Measurements from ENCODE around the gene MAML1. TPM values are rescaled to one million over a fixed set of nuclear protein-coding genes. Genes with fewer than 3 reads are reported as not detected.

MAML1 gene
- total and polyA plus RNA-seq, 2 experiments from 2014 or later, result 7.5 to 15.9 TPM

DNA sequence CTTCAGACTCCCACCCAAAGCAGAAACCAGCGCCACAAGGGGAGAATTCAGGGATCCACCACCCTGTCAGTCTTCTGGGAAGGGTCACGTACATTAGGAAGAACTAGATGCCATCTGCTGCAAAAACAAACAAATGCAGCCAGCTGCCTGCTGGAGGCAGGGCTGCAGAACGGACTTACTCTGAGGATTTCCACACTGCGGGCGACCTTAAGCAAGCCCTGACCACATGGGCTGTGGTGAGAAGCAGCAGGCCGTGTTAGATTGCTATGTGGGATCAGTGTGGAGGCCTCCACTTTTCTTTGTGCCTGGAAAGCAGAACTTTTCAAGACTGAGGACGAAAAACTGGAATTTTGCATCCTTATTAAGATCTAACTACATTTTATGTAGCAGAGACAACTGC is 47.7 kb downstream of the MAML1 start:
- no peaks in the 10 kb centered on the region for H3K36me3 ChIP-seq (replicated peaks; ENCODE audit: insufficient read depth, low read depth)
- no peaks in the 10 kb centered on the region for H3K9me3 ChIP-seq (ENCODE audit: low read depth)
- no peaks in the 10 kb centered on the region for H3K4me1 ChIP-seq (ENCODE audit: insufficient read depth)
- no peak for DNase-seq (ENCODE audit: low spot score)
- H3K9me2 ChIP-seq (replicated peaks; ENCODE audit: insufficient read depth), result no peaks in the 10 kb centered on the region
- 88% methylated on average over 7 of the region's 7 CpGs for WGBS (ENCODE audit: low lambda C conversion rate, missing lambda C conversion rate)
- H3K27me3 ChIP-seq, result no peaks in the 10 kb centered on the region
- TF ChIP-seq EZH2 (IDR thresholded peaks at IDR 0.05; ENCODE audit: borderline replicate concordance) (no peak), EZH2phosphoT487 (IDR thresholded peaks at IDR 0.05; ENCODE audit: low read depth, severe bottlenecking, unreplicated experiment) (no peak)
- TF ChIP-seq, protein P1, sequence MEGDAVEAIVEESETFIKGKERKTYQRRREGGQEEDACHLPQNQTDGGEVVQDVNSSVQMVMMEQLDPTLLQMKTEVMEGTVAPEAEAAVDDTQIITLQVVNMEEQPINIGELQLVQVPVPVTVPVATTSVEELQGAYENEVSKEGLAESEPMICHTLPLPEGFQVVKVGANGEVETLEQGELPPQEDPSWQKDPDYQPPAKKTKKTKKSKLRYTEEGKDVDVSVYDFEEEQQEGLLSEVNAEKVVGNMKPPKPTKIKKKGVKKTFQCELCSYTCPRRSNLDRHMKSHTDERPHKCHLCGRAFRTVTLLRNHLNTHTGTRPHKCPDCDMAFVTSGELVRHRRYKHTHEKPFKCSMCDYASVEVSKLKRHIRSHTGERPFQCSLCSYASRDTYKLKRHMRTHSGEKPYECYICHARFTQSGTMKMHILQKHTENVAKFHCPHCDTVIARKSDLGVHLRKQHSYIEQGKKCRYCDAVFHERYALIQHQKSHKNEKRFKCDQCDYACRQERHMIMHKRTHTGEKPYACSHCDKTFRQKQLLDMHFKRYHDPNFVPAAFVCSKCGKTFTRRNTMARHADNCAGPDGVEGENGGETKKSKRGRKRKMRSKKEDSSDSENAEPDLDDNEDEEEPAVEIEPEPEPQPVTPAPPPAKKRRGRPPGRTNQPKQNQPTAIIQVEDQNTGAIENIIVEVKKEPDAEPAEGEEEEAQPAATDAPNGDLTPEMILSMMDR (IDR thresholded peaks at IDR 0.05; ENCODE audit: poor library complexity), result no peak
- no peak overlapping the region for H3K4me2 ChIP-seq
- no peak overlapping the region for H3K27ac ChIP-seq
- H3K4me3 ChIP-seq, result no peak overlapping the region
- H3K79me2 ChIP-seq, result no peaks in the 10 kb centered on the region
- no peak overlapping the region for H2AFZ ChIP-seq
- no peaks in the 10 kb centered on the region for H4K20me1 ChIP-seq (ENCODE audit: insufficient read depth, poor library complexity, severe bottlenecking)

GRCh38 chr5:179781846-179782245 is 49.2 kb downstream of the MAML1 start:
- Histone ChIP-seq H3K36me3 (replicated peaks; ENCODE audit: insufficient read depth, low read depth) (no peaks in the 10 kb centered on the region), H4K20me1 (ENCODE audit: insufficient read depth, poor library complexity, severe bottlenecking) (no peaks in the 10 kb centered on the region), H2AFZ (no peak overlapping the region), H3K4me3 (no peak overlapping the region), H3K9me3 (ENCODE audit: low read depth) (no peaks in the 10 kb centered on the region), H3K79me2 (no peaks in the 10 kb centered on the region), H3K27ac (no peak overlapping the region), H3K4me2 (no peak overlapping the region), H3K27me3 (no peaks in the 10 kb centered on the region), H3K9me2 (replicated peaks; ENCODE audit: insufficient read depth) (no peaks in the 10 kb centered on the region), H3K4me1 (ENCODE audit: insufficient read depth) (no peaks in the 10 kb centered on the region)
- TF ChIP-seq EZH2 (IDR thresholded peaks at IDR 0.05; ENCODE audit: borderline replicate concordance) (no peak), EZH2phosphoT487 (IDR thresholded peaks at IDR 0.05; ENCODE audit: low read depth, severe bottlenecking, unreplicated experiment) (no peak)
- TF ChIP-seq, protein P1 (IDR thresholded peaks at IDR 0.05; ENCODE audit: poor library complexity), result no peak
- 93% methylated on average over 4 of the region's 4 CpGs for WGBS (ENCODE audit: low lambda C conversion rate, missing lambda C conversion rate)
- no peak for DNase-seq (ENCODE audit: low spot score)

DNA sequence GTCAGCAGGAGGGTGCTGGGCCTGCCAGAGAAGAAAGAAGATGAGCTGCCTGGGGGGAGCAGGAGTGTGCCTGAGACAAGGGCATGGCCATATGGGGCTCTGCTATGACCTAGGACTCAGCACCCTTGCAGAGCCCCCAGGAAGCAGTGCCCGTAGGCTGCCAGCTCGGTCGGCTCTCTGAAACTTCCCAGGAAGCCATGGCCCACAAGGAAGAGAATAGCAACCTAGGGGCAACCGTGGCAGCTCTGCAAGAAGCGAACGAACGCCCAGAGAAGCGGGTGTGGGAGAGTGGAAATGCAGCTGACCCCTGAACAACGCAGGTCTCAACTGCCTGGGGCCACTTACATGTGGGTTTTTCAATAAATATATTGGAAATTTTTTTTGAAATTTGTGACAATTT is 50.5 kb downstream of the MAML1 start:
- no peak overlapping the region for H2AFZ ChIP-seq
- no peaks in the 10 kb centered on the region for H3K4me1 ChIP-seq (ENCODE audit: insufficient read depth)

More for the DNA sequence above, 50.5 kb downstream of the MAML1 start:
- Histone ChIP-seq H3K9me2 (replicated peaks; ENCODE audit: insufficient read depth) (no peaks in the 10 kb centered on the region), H3K4me3 (no peak overlapping the region), H4K20me1 (ENCODE audit: insufficient read depth, poor library complexity, severe bottlenecking) (no peaks in the 10 kb centered on the region), H3K27me3 (no peaks in the 10 kb centered on the region), H3K9me3 (ENCODE audit: low read depth) (no peaks in the 10 kb centered on the region), H3K79me2 (no peaks in the 10 kb centered on the region), H3K4me2 (no peak overlapping the region), H3K27ac (no peak overlapping the region), H3K36me3 (replicated peaks; ENCODE audit: insufficient read depth, low read depth) (no peaks in the 10 kb centered on the region)
- WGBS (ENCODE audit: low lambda C conversion rate, missing lambda C conversion rate), result 93% methylated on average over 9 of the region's 9 CpGs
- TF ChIP-seq EZH2 (IDR thresholded peaks at IDR 0.05; ENCODE audit: borderline replicate concordance) (no peak), EZH2phosphoT487 (IDR thresholded peaks at IDR 0.05; ENCODE audit: low read depth, severe bottlenecking, unreplicated experiment) (no peak)
- TF ChIP-seq, protein P1 (IDR thresholded peaks at IDR 0.05; ENCODE audit: poor library complexity), result no peak
- DNase-seq (ENCODE audit: low spot score), result no peak

Data from hepatocyte (in vitro differentiated cells).